ENCODE measurements around the gene MINDY2.
"Not testable (repeated sequence)": the region's sequence is repeated elsewhere in the genome, so short reads cannot be mapped to it uniquely, and the experiment has no call there.

Gene MINDY2

GRCh38 chr15:58775402-58775801 lies 4.3 kb downstream of the MINDY2 start:
- H3K27ac ChIP-seq (ENCODE audit: low read depth, low read length), result no peak overlapping the region
- no peak overlapping the region for H3K9ac ChIP-seq (ENCODE audit: low read depth, low read length)
- H3K36me3 ChIP-seq (ENCODE audit: control insufficient read depth, insufficient read depth, low read length), result no peaks in the 10 kb centered on the region
- H3K4me3 ChIP-seq (ENCODE audit: low read depth, low read length), result no peak overlapping the region
- H3K4me1 ChIP-seq (ENCODE audit: control insufficient read depth, insufficient read depth, low read length), result peaks cover 18% of the 10 kb centered on the region
- no peaks in the 10 kb centered on the region for H3K9me3 ChIP-seq (ENCODE audit: control insufficient read depth, insufficient read depth, low read length)
- H3K27me3 ChIP-seq (ENCODE audit: control insufficient read depth, insufficient read depth, low read length), result no peaks in the 10 kb centered on the region

GRCh38 chr15:58777107-58777506 lies 6.0 kb downstream of the MINDY2 start:
- H3K27me3 ChIP-seq (ENCODE audit: control insufficient read depth, insufficient read depth, low read length), result no peaks in the 10 kb centered on the region
- H3K9ac ChIP-seq (ENCODE audit: low read depth, low read length), result no peak overlapping the region
- H3K9me3 ChIP-seq (ENCODE audit: control insufficient read depth, insufficient read depth, low read length), result no peaks in the 10 kb centered on the region
- H3K27ac ChIP-seq (ENCODE audit: low read depth, low read length), result no peak overlapping the region
- no peaks in the 10 kb centered on the region for H3K36me3 ChIP-seq (ENCODE audit: control insufficient read depth, insufficient read depth, low read length)
- H3K4me3 ChIP-seq (ENCODE audit: low read depth, low read length), result no peak overlapping the region
- H3K4me1 ChIP-seq (ENCODE audit: control insufficient read depth, insufficient read depth, low read length), result peaks cover 16% of the 10 kb centered on the region

- Histone ChIP-seq H3K4me1 (ENCODE audit: control insufficient read depth, insufficient read depth, low read length) (no peaks in the 10 kb centered on the region), H3K9me3 (ENCODE audit: control insufficient read depth, insufficient read depth, low read length) (no peaks in the 10 kb centered on the region), H3K36me3 (ENCODE audit: control insufficient read depth, insufficient read depth, low read length) (no peaks in the 10 kb centered on the region), H3K9ac (ENCODE audit: low read depth, low read length) (no peak overlapping the region), H3K4me3 (ENCODE audit: low read depth, low read length) (no peak overlapping the region), H3K27me3 (ENCODE audit: control insufficient read depth, insufficient read depth, low read length) (no peaks in the 10 kb centered on the region), H3K27ac (ENCODE audit: low read depth, low read length) (no peak overlapping the region)
Observed at GRCh38 chr15:58779554-58779953, 8.5 kb downstream of the MINDY2 start.

- Histone ChIP-seq H3K9me3 (ENCODE audit: control insufficient read depth, insufficient read depth, low read length) (no peaks in the 10 kb centered on the region), H3K27me3 (ENCODE audit: control insufficient read depth, insufficient read depth, low read length) (no peaks in the 10 kb centered on the region), H3K4me3 (ENCODE audit: low read depth, low read length) (no peak overlapping the region), H3K9ac (ENCODE audit: low read depth, low read length) (no peak overlapping the region), H3K4me1 (ENCODE audit: control insufficient read depth, insufficient read depth, low read length) (no peaks in the 10 kb centered on the region), H3K36me3 (ENCODE audit: control insufficient read depth, insufficient read depth, low read length) (0 out of 2 replicates have a peak, but pooled peaks cover 5% of the 10 kb centered on the region), H3K27ac (ENCODE audit: low read depth, low read length) (no peak overlapping the region)
Observed at GRCh38 chr15:58785355-58785754, 14.3 kb downstream of the MINDY2 start.

- Histone ChIP-seq H3K9ac (ENCODE audit: low read depth, low read length) (no peak overlapping the region), H3K4me1 (ENCODE audit: control insufficient read depth, insufficient read depth, low read length) (no peaks in the 10 kb centered on the region), H3K27ac (ENCODE audit: low read depth, low read length) (no peak overlapping the region), H3K9me3 (ENCODE audit: control insufficient read depth, insufficient read depth, low read length) (no peaks in the 10 kb centered on the region), H3K4me3 (ENCODE audit: low read depth, low read length) (no peak overlapping the region), H3K27me3 (ENCODE audit: control insufficient read depth, insufficient read depth, low read length) (no peaks in the 10 kb centered on the region), H3K36me3 (ENCODE audit: control insufficient read depth, insufficient read depth, low read length) (0 out of 2 replicates have a peak, but pooled peaks cover 5% of the 10 kb centered on the region)
Observed at GRCh38 chr15:58788056-58788710, 17.1 kb downstream of the MINDY2 start.

- H3K9ac ChIP-seq (ENCODE audit: low read depth, low read length), result no peak overlapping the region
- H3K9me3 ChIP-seq (ENCODE audit: control insufficient read depth, insufficient read depth, low read length), result no peaks in the 10 kb centered on the region
- H3K4me1 ChIP-seq (ENCODE audit: control insufficient read depth, insufficient read depth, low read length), result no peaks in the 10 kb centered on the region
- H3K4me3 ChIP-seq (ENCODE audit: low read depth, low read length), result no peak overlapping the region
- no peak overlapping the region for H3K27ac ChIP-seq (ENCODE audit: low read depth, low read length)
- H3K36me3 ChIP-seq (ENCODE audit: control insufficient read depth, insufficient read depth, low read length), result no peaks in the 10 kb centered on the region
- H3K27me3 ChIP-seq (ENCODE audit: control insufficient read depth, insufficient read depth, low read length), result no peaks in the 10 kb centered on the region
Observed at GRCh38 chr15:58793862-58794261, 22.8 kb downstream of the MINDY2 start.

- no peaks in the 10 kb centered on the region for H3K27me3 ChIP-seq (ENCODE audit: control insufficient read depth, insufficient read depth, low read length)
- H3K36me3 ChIP-seq (ENCODE audit: control insufficient read depth, insufficient read depth, low read length), result no peaks in the 10 kb centered on the region
- no peaks in the 10 kb centered on the region for H3K9me3 ChIP-seq (ENCODE audit: control insufficient read depth, insufficient read depth, low read length)
- H3K9ac ChIP-seq (ENCODE audit: low read depth, low read length), result no peak overlapping the region
- no peak overlapping the region for H3K27ac ChIP-seq (ENCODE audit: low read depth, low read length)
- H3K4me1 ChIP-seq (ENCODE audit: control insufficient read depth, insufficient read depth, low read length), result no peaks in the 10 kb centered on the region
- no peak overlapping the region for H3K4me3 ChIP-seq (ENCODE audit: low read depth, low read length)
Observed at GRCh38 chr15:58795825-58796224, 24.7 kb downstream of the MINDY2 start.

GRCh38 chr15:58797505-58797904 lies 26.4 kb downstream of the MINDY2 start:
- Histone ChIP-seq H3K27ac (ENCODE audit: low read depth, low read length) (no peak overlapping the region), H3K9ac (ENCODE audit: low read depth, low read length) (no peak overlapping the region), H3K36me3 (ENCODE audit: control insufficient read depth, insufficient read depth, low read length) (0 out of 2 replicates have a peak, but pooled peaks cover 3% of the 10 kb centered on the region), H3K9me3 (ENCODE audit: control insufficient read depth, insufficient read depth, low read length) (no peaks in the 10 kb centered on the region), H3K4me3 (ENCODE audit: low read depth, low read length) (no peak overlapping the region), H3K27me3 (ENCODE audit: control insufficient read depth, insufficient read depth, low read length) (no peaks in the 10 kb centered on the region), H3K4me1 (ENCODE audit: control insufficient read depth, insufficient read depth, low read length) (no peaks in the 10 kb centered on the region)

GRCh38 chr15:58805095-58805494 lies 34.0 kb downstream of the MINDY2 start:
- Histone ChIP-seq H3K36me3 (ENCODE audit: control insufficient read depth, insufficient read depth, low read length) (peaks cover 8% of the 10 kb centered on the region; the same call in 1 of the 2 replicates), H3K4me1 (ENCODE audit: control insufficient read depth, insufficient read depth, low read length) (no peaks in the 10 kb centered on the region), H3K27me3 (ENCODE audit: control insufficient read depth, insufficient read depth, low read length) (no peaks in the 10 kb centered on the region), H3K4me3 (ENCODE audit: low read depth, low read length) (no peak overlapping the region), H3K9ac (ENCODE audit: low read depth, low read length) (no peak overlapping the region), H3K27ac (ENCODE audit: low read depth, low read length) (no peak overlapping the region), H3K9me3 (ENCODE audit: control insufficient read depth, insufficient read depth, low read length) (no peaks in the 10 kb centered on the region)

GRCh38 chr15:58823267-58823666 lies 52.2 kb downstream of the MINDY2 start:
- H3K9me3 ChIP-seq (ENCODE audit: control insufficient read depth, insufficient read depth, low read length); H3K9ac ChIP-seq (ENCODE audit: low read depth, low read length); H3K4me3 ChIP-seq (ENCODE audit: low read depth, low read length); H3K27me3 ChIP-seq (ENCODE audit: control insufficient read depth, insufficient read depth, low read length); H3K27ac ChIP-seq (ENCODE audit: low read depth, low read length); H3K4me1 ChIP-seq (ENCODE audit: control insufficient read depth, insufficient read depth, low read length): not testable (repeated sequence)
- peaks cover 14% of the 10 kb centered on the region for H3K36me3 ChIP-seq (ENCODE audit: control insufficient read depth, insufficient read depth, low read length)

GRCh38 chr15:58830556-58830955 lies 59.5 kb downstream of the MINDY2 start:
- H3K27me3 ChIP-seq (ENCODE audit: control insufficient read depth, insufficient read depth, low read length), result no peaks in the 10 kb centered on the region
- peaks cover 8% of the 10 kb centered on the region; the same call in 1 of the 2 replicates for H3K36me3 ChIP-seq (ENCODE audit: control insufficient read depth, insufficient read depth, low read length)
- peaks cover 29% of the 10 kb centered on the region for H3K4me1 ChIP-seq (ENCODE audit: control insufficient read depth, insufficient read depth, low read length)
- H3K27ac ChIP-seq (ENCODE audit: low read depth, low read length), result no peak overlapping the region
- H3K4me3 ChIP-seq (ENCODE audit: low read depth, low read length), result no peak overlapping the region
- no peak overlapping the region for H3K9ac ChIP-seq (ENCODE audit: low read depth, low read length)
- H3K9me3 ChIP-seq (ENCODE audit: control insufficient read depth, insufficient read depth, low read length), result no peaks in the 10 kb centered on the region
